IMR-90 (cell line): ENCODE data around the gene SYT3. TPM values are rescaled to one million over a fixed set of nuclear protein-coding genes. Genes with fewer than 3 reads are reported as not detected.

Source experiments
- ATAC-seq: fragments of 200-7000 bp; cut with Tn5 transposase; 2 replicates; pipeline ENCODE4 v1.9.1; 2020; ENCODE audit warnings: low read depth, mild to moderate bottlenecking, moderate library complexity
- BruUV-seq: library from RNA; stranded (reverse); fragments of 400-500 nt; replicated peaks from 2 replicates; lab custom pipeline; 2021; lab: Mats Ljungman, UMichigan
- CTCF ChIA-PET: fragments of 300-600 bp; formaldehyde crosslinking; extraction: SDS; loops from one replicate; lab custom pipeline; 2021; ENCODE audit warnings: antibody characterized with exemption; lab: Yijun Ruan, JAX
- POLR2A ChIA-PET: fragments of 300-600 bp; sonication (Branson Sonifier 250); formaldehyde crosslinking; loops from one replicate; lab custom pipeline; 2022; ENCODE audit warnings: antibody characterized with exemption; ENCODE audit not compliant: unreplicated experiment; lab: Charles Lee
- DNase-seq: peaks from one replicate; pipeline ENCODE4 v3.0.0; 2013
- H2AFZ ChIP-seq: replicated peaks from 2 replicates; pipeline ENCODE3; 2013; ENCODE audit warnings: low read length, mild to moderate bottlenecking; ENCODE audit not compliant: poor library complexity
- H2AK5ac ChIP-seq: 2 replicates; pipeline ENCODE4 v1.6.1; 2013; ENCODE audit warnings: low read depth, low read length, inconsistent platforms
- H2AK9ac ChIP-seq: replicated peaks from 2 replicates; pipeline ENCODE3; 2013; ENCODE audit warnings: mild to moderate bottlenecking, low read depth, low read length, moderate library complexity; ENCODE audit not compliant: poor library complexity
- H2BK120ac ChIP-seq: 2 replicates; pipeline ENCODE4 v1.6.1; 2013; ENCODE audit warnings: low read depth, low read length, inconsistent platforms
- H2BK15ac ChIP-seq: 3 replicates; pipeline ENCODE4 v1.6.1; 2013; ENCODE audit warnings: low read depth, low read length, inconsistent platforms
- H2BK20ac ChIP-seq: 2 replicates; pipeline ENCODE4 v1.6.1; 2013; ENCODE audit warnings: low read depth, mild to moderate bottlenecking, inconsistent platforms, low read length, moderate library complexity
- H2BK5ac ChIP-seq: 2 replicates; pipeline ENCODE4 v1.6.1; 2013; ENCODE audit warnings: mild to moderate bottlenecking, low read depth, low read length, inconsistent platforms; ENCODE audit not compliant: poor library complexity, severe bottlenecking
- H3K14ac ChIP-seq: replicated peaks from 2 replicates; pipeline ENCODE4 v1.6.1; 2013; ENCODE audit warnings: low read depth, low read length, inconsistent platforms
- H3K18ac ChIP-seq: 2 replicates; pipeline ENCODE4 v1.6.1; 2013; ENCODE audit warnings: low read depth, low read length, control low read depth
- H3K23ac ChIP-seq: 2 replicates; pipeline ENCODE4 v1.6.1; 2013; ENCODE audit warnings: low read depth, low read length, inconsistent platforms
- H3K27ac ChIP-seq: 2 replicates; pipeline ENCODE4 v1.5.1; 2013; ENCODE audit warnings: mild to moderate bottlenecking, control low read depth, low read length; ENCODE audit not compliant: insufficient read depth
- H3K27me3 ChIP-seq: 2 replicates; pipeline ENCODE4 v1.6.1; 2013; ENCODE audit warnings: low read length; ENCODE audit not compliant: control insufficient read depth, insufficient read depth
- H3K36me3 ChIP-seq: 2 replicates; pipeline ENCODE4 v1.6.1; 2013; ENCODE audit warnings: low read length, mixed read lengths; ENCODE audit not compliant: control insufficient read depth, insufficient read depth
- H3K4ac ChIP-seq: 2 replicates; pipeline ENCODE4 v1.6.1; 2013; ENCODE audit warnings: low read depth, low read length, inconsistent platforms
- H3K4me1 ChIP-seq: 2 replicates; pipeline ENCODE4 v1.6.1; 2013; ENCODE audit warnings: low read length, mixed read lengths; ENCODE audit not compliant: control insufficient read depth, insufficient read depth
- H3K4me2 ChIP-seq: 2 replicates; pipeline ENCODE4 v1.6.1; 2013; ENCODE audit warnings: low read depth, mild to moderate bottlenecking, control low read depth, low read length, moderate library complexity
- H3K4me3 ChIP-seq: 2 replicates; pipeline ENCODE4 v1.5.1; 2013; ENCODE audit warnings: low read depth, mild to moderate bottlenecking, control low read depth, low read length, moderate library complexity; ENCODE audit not compliant: insufficient read depth
- H3K56ac ChIP-seq: 2 replicates; pipeline ENCODE4 v1.6.1; 2013; ENCODE audit warnings: low read length, inconsistent platforms; ENCODE audit not compliant: insufficient read depth; ENCODE audit errors: extremely low read depth
- H3K79me1 ChIP-seq, 2 experiments: 2 replicates each; pipeline ENCODE4 v1.6.1; 2013; ENCODE audit warnings: low read length in 2 of 2, inconsistent platforms in 1 of 2, low read depth in 1 of 2
- H3K9ac ChIP-seq: 2 replicates; pipeline ENCODE4 v1.6.1; 2013; ENCODE audit warnings: low read depth, low read length, control low read depth
- H3K9me1 ChIP-seq: 2 replicates; pipeline ENCODE4 v1.6.1; 2013; ENCODE audit warnings: low read length, inconsistent platforms; ENCODE audit not compliant: insufficient read depth
- H3K9me3 ChIP-seq: 2 replicates; pipeline ENCODE4 v1.6.1; 2013; ENCODE audit warnings: low read length; ENCODE audit not compliant: control insufficient read depth, insufficient read depth
- H4K20me1 ChIP-seq: 2 replicates; pipeline ENCODE4 v1.6.1; 2013; ENCODE audit warnings: low read length, inconsistent platforms; ENCODE audit not compliant: insufficient read depth
- H4K5ac ChIP-seq: 2 replicates; pipeline ENCODE4 v1.6.1; 2013; ENCODE audit warnings: mild to moderate bottlenecking, low read depth, low read length, control low read depth
- H4K8ac ChIP-seq, 2 experiments: 2 replicates each; pipeline ENCODE4 v1.6.1; 2013; ENCODE audit warnings: low read depth in 2 of 2, low read length in 2 of 2, control low read depth in 1 of 2, inconsistent platforms in 1 of 2
- H4K91ac ChIP-seq: 2 replicates; pipeline ENCODE4 v1.6.1; 2013; ENCODE audit warnings: low read depth, low read length, inconsistent platforms; ENCODE audit not compliant: insufficient read depth
- BHLHE40 ChIP-seq: fragments of 150-350 bp; IDR thresholded peaks from 2 replicates; pipeline ENCODE4 v1.6.1; 2016; ENCODE audit warnings: mild to moderate bottlenecking, low read depth, low read length
- CEBPB ChIP-seq: IDR thresholded peaks from 2 replicates; pipeline ENCODE4 v1.6.1; 2012; ENCODE audit warnings: low read depth, low read length, improper control_type of control experiment
- CHD1 ChIP-seq: IDR thresholded peaks from 2 replicates; pipeline ENCODE4 v1.6.1; 2012; ENCODE audit warnings: low read depth, low read length, improper control_type of control experiment
- FOS ChIP-seq: fragments of 150-350 bp; IDR thresholded peaks from 2 replicates; pipeline ENCODE4 v1.6.1; 2016; ENCODE audit warnings: low read depth, low read length
- MAFK ChIP-seq: IDR thresholded peaks from 2 replicates; pipeline ENCODE4 v1.6.1; 2012; ENCODE audit warnings: low read depth, low read length, improper control_type of control experiment
- MAZ ChIP-seq: IDR thresholded peaks from 2 replicates; pipeline ENCODE4 v1.6.1; 2012; ENCODE audit warnings: low read depth, mild to moderate bottlenecking, low read length, improper control_type of control experiment, moderate library complexity, borderline replicate concordance
- MXI1 ChIP-seq: IDR thresholded peaks from 2 replicates; pipeline ENCODE4 v1.6.1; 2012; ENCODE audit warnings: low read depth, mild to moderate bottlenecking, low read length, moderate library complexity, borderline replicate concordance
- NFE2L2 ChIP-seq: fragments of 150-350 bp; IDR thresholded peaks from 2 replicates; pipeline ENCODE4 v1.6.1; 2016; ENCODE audit warnings: low read depth, mild to moderate bottlenecking, low read length
- POLR2A ChIP-seq: IDR thresholded peaks from 2 replicates; pipeline ENCODE4 v1.6.1; 2012; ENCODE audit warnings: mild to moderate bottlenecking, low read depth, low read length
- RAD21 ChIP-seq: IDR thresholded peaks from 2 replicates; pipeline ENCODE4 v1.6.1; 2012; ENCODE audit warnings: low read length, improper control_type of control experiment
- RCOR1 ChIP-seq: IDR thresholded peaks from 2 replicates; pipeline ENCODE4 v1.6.1; 2012; ENCODE audit warnings: mild to moderate bottlenecking, low read length, improper control_type of control experiment; ENCODE audit not compliant: insufficient replicate concordance
- RFX5 ChIP-seq: IDR thresholded peaks from 2 replicates; pipeline ENCODE4 v1.8.0; 2012; ENCODE audit warnings: low read depth, mild to moderate bottlenecking, low read length, moderate library complexity
- SMC3 ChIP-seq: fragments of 150-350 bp; IDR thresholded peaks from 2 replicates; pipeline ENCODE4 v1.6.1; 2016; ENCODE audit warnings: low read depth, mild to moderate bottlenecking, antibody characterized with exemption, low read length, moderate library complexity
- WGBS, 2 experiments: methylation state at CpG; one replicate each; pipeline versions ENCODE4 v1.1.5 to v1.1.7; 2013; ENCODE audit warnings: missing lambda C conversion rate in 2 of 2; ENCODE audit not compliant: insufficient read length in 1 of 2; ENCODE audit errors: extremely low coverage in 2 of 2; 5-methylcytosine and 5-hydroxymethylcytosine counted together
- dilution Hi-C: fragments of 300-500 bp; cut with HindIII; formaldehyde crosslinking; loops from one replicate; pipeline ENCODE4 v1.14.3; 2018; ENCODE audit warnings: low sequenced_read_pairs; ENCODE audit not compliant: unreplicated experiment
- in situ Hi-C: fragments of 300-500 bp; cut with MboI; formaldehyde crosslinking; loops from 3 replicates; pipeline ENCODE4 v1.14.3; 2019; ENCODE audit warnings: low sequenced_read_pairs, inconsistent platforms, mixed read lengths
- intact Hi-C: fragments of 100-400 bp; cut with micrococcal nuclease; formaldehyde crosslinking; loops from 2 replicates; pipeline ENCODE4 v1.10.0; 2022
- polyA plus RNA-seq, 3 experiments: library from polyadenylated mRNA; depleted of rRNA; stranded (reverse); fragments of >200 nt; gene quantifications; 2 replicates each; pipeline ENCODE4 v1.2.3, GENCODE V29; 2012; ENCODE audit warnings: low replicate concordance in 1 of 3
- total RNA-seq: library from RNA; depleted of rRNA; stranded (reverse); fragments of >200 nt; gene quantifications from 2 replicates; pipeline ENCODE4 v1.2.3, GENCODE V29; 2012
- TF ChIP-seq, protein P1 (sequence below): fragments of 150-350 bp; IDR thresholded peaks from 2 replicates; pipeline ENCODE4 v1.6.1; 2017; ENCODE audit warnings: mild to moderate bottlenecking, antibody characterized with exemption, low read length, low read depth
- TF ChIP-seq, protein P2 (sequence below): fragments of 150-350 bp; IDR thresholded peaks from 2 replicates; pipeline ENCODE4 v1.6.1; 2016; ENCODE audit warnings: low read depth, mild to moderate bottlenecking, low read length, moderate library complexity, borderline replicate concordance
- TF ChIP-seq, protein P3 (sequence below): conservative IDR thresholded peaks from 2 replicates; pipeline ENCODE4 v1.5.1; 2012; ENCODE audit warnings: mild to moderate bottlenecking, low read depth, low read length, improper control_type of control experiment

SYT3 gene
- total and polyA plus RNA-seq, 2 of the 4 experiments (the other 2 are of a cell fraction): 0.05 TPM; not detected in 1

DNA sequence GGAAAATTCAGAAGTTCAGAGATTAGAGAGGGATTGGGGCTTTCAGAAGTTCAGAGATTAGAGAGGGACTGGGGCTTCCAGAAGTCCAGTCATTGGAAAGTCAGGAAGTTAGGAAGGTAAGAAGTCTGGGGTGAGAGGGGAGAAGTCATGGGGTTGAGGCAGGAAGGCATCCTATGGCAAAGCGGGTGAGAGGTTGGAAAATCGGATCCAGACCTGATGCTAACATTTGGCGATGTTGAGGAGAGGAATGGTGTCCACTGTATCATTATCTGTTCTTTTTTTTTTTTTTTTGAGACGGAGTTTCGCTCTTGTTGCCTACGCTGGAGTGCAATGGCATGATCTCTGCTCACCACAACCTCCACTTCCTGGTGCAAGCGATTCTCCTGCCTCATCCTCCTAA lies 11.1 kb downstream of the SYT3 start:
- no peak overlapping the region for H3K4me3 ChIP-seq
- dilution Hi-C loops (no loop called here), in situ Hi-C loops (no loop called here), intact Hi-C loops (no loop called here)
- no peaks in the 10 kb centered on the region for H3K27me3 ChIP-seq
- ChIA-PET POLR2A (no interaction called here), CTCF (no interaction called here)
- H3K9me1 ChIP-seq: no peaks in the 10 kb centered on the region
- H3K4me2 ChIP-seq: no peak overlapping the region
- no peak overlapping the region for H3K4ac ChIP-seq
- H3K9me3 ChIP-seq: peaks cover 2% of the 10 kb centered on the region; the same call in 1 of the 2 replicates
- no peaks in the 10 kb centered on the region for H3K36me3 ChIP-seq
- no peak overlapping the region for H3K14ac ChIP-seq
- no peaks in the 10 kb centered on the region for H4K20me1 ChIP-seq
- H3K18ac ChIP-seq: no peak overlapping the region
- BruUV-seq: no TSS peak
- no peak overlapping the region for H2BK20ac ChIP-seq
- H2BK120ac ChIP-seq: no peak overlapping the region
- no peaks in the 10 kb centered on the region for H3K79me1 ChIP-seq
- no peak overlapping the region for H3K9ac ChIP-seq
- no peak overlapping the region for H2BK5ac ChIP-seq
- no peak overlapping the region for H2AK9ac ChIP-seq
- no peak overlapping the region for H2AFZ ChIP-seq
- H2AK5ac ChIP-seq: no peak overlapping the region
- no peak overlapping the region for H3K23ac ChIP-seq
- H2BK15ac ChIP-seq: no peak overlapping the region
- WGBS, 2 experiments: no CpG with 5 or more reads among the region's 7 CpGs
- no peaks in the 10 kb centered on the region for H3K4me1 ChIP-seq
- no peak overlapping the region for H4K5ac ChIP-seq
- H3K27ac ChIP-seq: no peak overlapping the region
- no peak overlapping the region for H4K91ac ChIP-seq
- no peak for DNase-seq
- TF ChIP-seq RAD21 (no peak), MAZ (no peak), CEBPB (no peak), MXI1 (no peak), RCOR1 (no peak), BHLHE40 (no peak), SMC3 (no peak), FOS (no peak), POLR2A (no peak), MAFK (no peak), RFX5 (no peak), CHD1 (no peak), NFE2L2 (no peak)
- TF ChIP-seq, protein P1, sequence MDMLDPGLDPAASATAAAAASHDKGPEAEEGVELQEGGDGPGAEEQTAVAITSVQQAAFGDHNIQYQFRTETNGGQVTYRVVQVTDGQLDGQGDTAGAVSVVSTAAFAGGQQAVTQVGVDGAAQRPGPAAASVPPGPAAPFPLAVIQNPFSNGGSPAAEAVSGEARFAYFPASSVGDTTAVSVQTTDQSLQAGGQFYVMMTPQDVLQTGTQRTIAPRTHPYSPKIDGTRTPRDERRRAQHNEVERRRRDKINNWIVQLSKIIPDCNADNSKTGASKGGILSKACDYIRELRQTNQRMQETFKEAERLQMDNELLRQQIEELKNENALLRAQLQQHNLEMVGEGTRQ: no peak
- TF ChIP-seq, protein P2, sequence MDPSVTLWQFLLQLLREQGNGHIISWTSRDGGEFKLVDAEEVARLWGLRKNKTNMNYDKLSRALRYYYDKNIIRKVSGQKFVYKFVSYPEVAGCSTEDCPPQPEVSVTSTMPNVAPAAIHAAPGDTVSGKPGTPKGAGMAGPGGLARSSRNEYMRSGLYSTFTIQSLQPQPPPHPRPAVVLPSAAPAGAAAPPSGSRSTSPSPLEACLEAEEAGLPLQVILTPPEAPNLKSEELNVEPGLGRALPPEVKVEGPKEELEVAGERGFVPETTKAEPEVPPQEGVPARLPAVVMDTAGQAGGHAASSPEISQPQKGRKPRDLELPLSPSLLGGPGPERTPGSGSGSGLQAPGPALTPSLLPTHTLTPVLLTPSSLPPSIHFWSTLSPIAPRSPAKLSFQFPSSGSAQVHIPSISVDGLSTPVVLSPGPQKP: no peak
- TF ChIP-seq, protein P3, sequence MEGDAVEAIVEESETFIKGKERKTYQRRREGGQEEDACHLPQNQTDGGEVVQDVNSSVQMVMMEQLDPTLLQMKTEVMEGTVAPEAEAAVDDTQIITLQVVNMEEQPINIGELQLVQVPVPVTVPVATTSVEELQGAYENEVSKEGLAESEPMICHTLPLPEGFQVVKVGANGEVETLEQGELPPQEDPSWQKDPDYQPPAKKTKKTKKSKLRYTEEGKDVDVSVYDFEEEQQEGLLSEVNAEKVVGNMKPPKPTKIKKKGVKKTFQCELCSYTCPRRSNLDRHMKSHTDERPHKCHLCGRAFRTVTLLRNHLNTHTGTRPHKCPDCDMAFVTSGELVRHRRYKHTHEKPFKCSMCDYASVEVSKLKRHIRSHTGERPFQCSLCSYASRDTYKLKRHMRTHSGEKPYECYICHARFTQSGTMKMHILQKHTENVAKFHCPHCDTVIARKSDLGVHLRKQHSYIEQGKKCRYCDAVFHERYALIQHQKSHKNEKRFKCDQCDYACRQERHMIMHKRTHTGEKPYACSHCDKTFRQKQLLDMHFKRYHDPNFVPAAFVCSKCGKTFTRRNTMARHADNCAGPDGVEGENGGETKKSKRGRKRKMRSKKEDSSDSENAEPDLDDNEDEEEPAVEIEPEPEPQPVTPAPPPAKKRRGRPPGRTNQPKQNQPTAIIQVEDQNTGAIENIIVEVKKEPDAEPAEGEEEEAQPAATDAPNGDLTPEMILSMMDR: no peak
- no peak overlapping the region for H4K8ac ChIP-seq
- no peak for ATAC-seq
- no peak overlapping the region for H3K56ac ChIP-seq
